Muscle layer of colon (tissue), 2 donors: ENCODE results near the gene KLHL40.

Source experiments
- H3K27ac ChIP-seq: one replicate; pipeline ENCODE4 v1.7.0; 2013; ENCODE audit warnings: low read depth, mild to moderate bottlenecking, low read length, moderate library complexity
- H3K27me3 ChIP-seq, 2 donors: one replicate each; pipeline ENCODE4 v1.7.0; 2013; ENCODE audit warnings: low read length in 2 of 2, mild to moderate bottlenecking in 2 of 2; ENCODE audit not compliant: insufficient read depth in 2 of 2, control insufficient read depth in 1 of 2
- H3K36me3 ChIP-seq: one replicate; pipeline ENCODE4 v1.7.0; 2013; ENCODE audit warnings: mild to moderate bottlenecking, low read length; ENCODE audit not compliant: insufficient read depth
- H3K4me1 ChIP-seq: one replicate; pipeline ENCODE4 v1.7.0; 2013; ENCODE audit warnings: mild to moderate bottlenecking, low read length; ENCODE audit not compliant: insufficient read depth
- H3K4me3 ChIP-seq, 2 donors: one replicate each; pipeline ENCODE4 v1.7.0; 2013; ENCODE audit warnings: low read length in 2 of 2, low read depth in 1 of 2, mild to moderate bottlenecking in 1 of 2, moderate library complexity in 1 of 2
- H3K9ac ChIP-seq: one replicate; pipeline ENCODE4 v1.7.0; 2013; ENCODE audit warnings: low read length
- H3K9me3 ChIP-seq: one replicate; pipeline ENCODE4 v1.7.0; 2013; ENCODE audit warnings: mild to moderate bottlenecking, low read length
- donor health status: abdominal sarcoma.
- donor health status: Adenocarcinoma of cecum.

KLHL40 gene

GRCh38 chr3:42697289-42698051 lies 12.1 kb downstream of the KLHL40 start:
- Histone ChIP-seq H3K36me3 (no peaks in the 10 kb centered on the region), H3K4me3 (no peak overlapping the region), H3K4me1 (no peaks in the 10 kb centered on the region), H3K27me3 (no peaks in the 10 kb centered on the region), H3K9ac (no peak overlapping the region), H3K9me3 (no peaks in the 10 kb centered on the region), H3K27ac (no peak overlapping the region)

- no peak overlapping the region for H3K9ac ChIP-seq
Measured at GRCh38 chr3:42698216-42698910, 13.0 kb downstream of the KLHL40 start.

GRCh38 chr3:42698911-42699230 lies 13.5 kb downstream of the KLHL40 start:
- Histone ChIP-seq H3K9me3 (no peaks in the 10 kb centered on the region), H3K4me1 (no peaks in the 10 kb centered on the region), H3K27me3 (no peaks in the 10 kb centered on the region), H3K9ac (no peak overlapping the region), H3K4me3 (no peak overlapping the region), H3K27ac (no peak overlapping the region), H3K36me3 (no peaks in the 10 kb centered on the region)

More at GRCh38 chr3:42698216-42698910, 13.0 kb downstream of the KLHL40 start:
- Histone ChIP-seq H3K27ac (no peak overlapping the region), H3K36me3 (no peaks in the 10 kb centered on the region), H3K4me1 (no peaks in the 10 kb centered on the region), H3K9me3 (no peaks in the 10 kb centered on the region), H3K4me3 (no peak overlapping the region), H3K27me3 (no peaks in the 10 kb centered on the region)

GRCh38 chr3:42699511-42699971 lies 14.2 kb downstream of the KLHL40 start:
- H3K4me1 ChIP-seq = no peaks in the 10 kb centered on the region
- H3K9me3 ChIP-seq = no peaks in the 10 kb centered on the region
- H3K4me3 ChIP-seq = no peak overlapping the region
- no peak overlapping the region for H3K27ac ChIP-seq
- no peaks in the 10 kb centered on the region for H3K27me3 ChIP-seq
- no peaks in the 10 kb centered on the region for H3K36me3 ChIP-seq
- no peak overlapping the region for H3K9ac ChIP-seq

- H3K27me3 ChIP-seq = no peaks in the 10 kb centered on the region
- H3K9ac ChIP-seq = no peak overlapping the region
- H3K36me3 ChIP-seq = no peaks in the 10 kb centered on the region
- H3K4me3 ChIP-seq = no peak overlapping the region
- H3K27ac ChIP-seq = no peak overlapping the region
- H3K4me1 ChIP-seq = no peaks in the 10 kb centered on the region
- H3K9me3 ChIP-seq = no peaks in the 10 kb centered on the region
Measured at GRCh38 chr3:42700366-42701288, 15.3 kb downstream of the KLHL40 start.

- no peaks in the 10 kb centered on the region for H3K27me3 ChIP-seq
- no peaks in the 10 kb centered on the region for H3K4me1 ChIP-seq
- no peaks in the 10 kb centered on the region for H3K9me3 ChIP-seq
- H3K9ac ChIP-seq = no peak overlapping the region
- no peak overlapping the region for H3K27ac ChIP-seq
- H3K4me3 ChIP-seq = no peak overlapping the region
- H3K36me3 ChIP-seq = no peaks in the 10 kb centered on the region
Measured at GRCh38 chr3:42701371-42702065, 16.2 kb downstream of the KLHL40 start.

- Histone ChIP-seq H3K4me1 (no peaks in the 10 kb centered on the region), H3K36me3 (no peaks in the 10 kb centered on the region), H3K4me3 (no peak within 1 kb of the TSS), H3K9me3 (no peaks in the 10 kb centered on the region), H3K27me3 (no peaks in the 10 kb centered on the region), H3K27ac (no peak within 1 kb of the TSS), H3K9ac (no peak within 1 kb of the TSS)
Measured at GRCh38 chr3:42702066-42702951, 17.0 kb downstream of the KLHL40 start, which contains the start of gene HHATL. HHATL (minus strand) TSS chr3:42702798; CDS start chr3:42700826, 1,972 bp downstream.

- Histone ChIP-seq H3K9ac (no peak overlapping the region), H3K27me3 (no peaks in the 10 kb centered on the region)
Measured at GRCh38 chr3:42702982-42703694, 17.8 kb downstream of the KLHL40 start.

GRCh38 chr3:42703695-42704025 lies 18.3 kb downstream of the KLHL40 start:
- no peak overlapping the region for H3K4me3 ChIP-seq
- no peaks in the 10 kb centered on the region for H3K36me3 ChIP-seq
- no peaks in the 10 kb centered on the region for H3K4me1 ChIP-seq
- H3K27me3 ChIP-seq = no peaks in the 10 kb centered on the region
- no peak overlapping the region for H3K27ac ChIP-seq
- no peak overlapping the region for H3K9ac ChIP-seq
- H3K9me3 ChIP-seq = no peaks in the 10 kb centered on the region

More at GRCh38 chr3:42702982-42703694, 17.8 kb downstream of the KLHL40 start:
- Histone ChIP-seq H3K36me3 (no peaks in the 10 kb centered on the region), H3K4me1 (no peaks in the 10 kb centered on the region), H3K4me3 (no peak overlapping the region), H3K27ac (no peak overlapping the region), H3K9me3 (no peaks in the 10 kb centered on the region)
